Uterus (tissue), 4 donors: ENCODE data around the gene DMC1. TPM values are rescaled to one million over a fixed set of nuclear protein-coding genes. Genes with fewer than 3 reads are reported as not detected.
A peak's percentile ranks its signal among the peaks of the same experiment; 100 is the strongest.
"Not testable (repeated sequence)": the region's sequence is repeated elsewhere in the genome, so short reads cannot be mapped to it uniquely, and the experiment has no call there.

Source experiments
- DNase-seq, 2 donors: peaks; one replicate each; pipeline ENCODE4 v3.0.0-alpha.2; 2019 to 2020
- H3K27ac ChIP-seq, 2 donors: fragments of 200-600 bp; sonication (generic); 1 replicate in 1 of 2; 2 replicates in 1 of 2; pipeline ENCODE4 v1.5.1; 2016 to 2018
- H3K27me3 ChIP-seq, 2 donors: fragments of 200-600 bp; sonication (generic); one replicate each; pipeline ENCODE4 v1.5.1; 2018 to 2019; ENCODE audit warnings: control low read depth in 1 of 2
- H3K36me3 ChIP-seq, 2 donors: fragments of 200-600 bp; sonication (generic); one replicate each; pipeline ENCODE4 v1.5.1; 2019; ENCODE audit warnings: control low read depth in 1 of 2
- H3K4me1 ChIP-seq, 2 donors: fragments of 200-600 bp; sonication (generic); one replicate each; pipeline ENCODE4 v1.5.1; 2018 to 2019; ENCODE audit warnings: control low read depth in 1 of 2
- H3K4me3 ChIP-seq, 2 donors: fragments of 200-600 bp; sonication (generic); 1 replicate in 1 of 2; 2 replicates in 1 of 2; pipeline ENCODE4 v1.5.1; 2018 to 2019; ENCODE audit warnings: mild to moderate bottlenecking in 1 of 2
- H3K9me3 ChIP-seq, 2 donors: fragments of 200-600 bp; sonication (generic); one replicate each; pipeline ENCODE4 v1.5.1; 2019; ENCODE audit warnings: control low read depth in 1 of 2
- CTCF ChIP-seq, 4 experiments: fragments of 200-600 bp in 2 of 4; fragments of 450-650 bp in 2 of 4; sonication (generic) in 2 of 4; IDR thresholded peaks; one replicate each; pipeline ENCODE4 v1.5.1; 2016 to 2019; ENCODE audit warnings: antibody characterized with exemption in 4 of 4, mild to moderate bottlenecking in 2 of 4, moderate library complexity in 1 of 4
- POLR2A ChIP-seq, 2 donors: fragments of 450-650 bp; IDR thresholded peaks; one replicate each; pipeline ENCODE4 v1.6.1; 2016; ENCODE audit warnings: antibody characterized with exemption in 2 of 2, mild to moderate bottlenecking in 1 of 2, moderate library complexity in 1 of 2
- intact Hi-C: fragments of 100-400 bp; cut with DNase I; formaldehyde crosslinking; loops from one replicate; pipeline ENCODE4 v1.15.1; 2023; ENCODE audit warnings: low total_unique reads
- total RNA-seq, 4 donors: library from RNA; depleted of rRNA in 3 of 4; stranded (reverse); fragments of >200 nt in 3 of 4; gene quantifications; one replicate each; pipeline versions ENCODE4 v1.1.0 to v1.2.4, GENCODE V29; 2014 to 2023
- donor health status: DM: yes; HTN: yes; CAD: no.

DMC1 gene
- 1 to 10 TPM in 2 of 4 donors, under 1 TPM in 1, not detected in 1; 0.26 to 8.4 (median 5.2) TPM for total RNA-seq

DNA sequence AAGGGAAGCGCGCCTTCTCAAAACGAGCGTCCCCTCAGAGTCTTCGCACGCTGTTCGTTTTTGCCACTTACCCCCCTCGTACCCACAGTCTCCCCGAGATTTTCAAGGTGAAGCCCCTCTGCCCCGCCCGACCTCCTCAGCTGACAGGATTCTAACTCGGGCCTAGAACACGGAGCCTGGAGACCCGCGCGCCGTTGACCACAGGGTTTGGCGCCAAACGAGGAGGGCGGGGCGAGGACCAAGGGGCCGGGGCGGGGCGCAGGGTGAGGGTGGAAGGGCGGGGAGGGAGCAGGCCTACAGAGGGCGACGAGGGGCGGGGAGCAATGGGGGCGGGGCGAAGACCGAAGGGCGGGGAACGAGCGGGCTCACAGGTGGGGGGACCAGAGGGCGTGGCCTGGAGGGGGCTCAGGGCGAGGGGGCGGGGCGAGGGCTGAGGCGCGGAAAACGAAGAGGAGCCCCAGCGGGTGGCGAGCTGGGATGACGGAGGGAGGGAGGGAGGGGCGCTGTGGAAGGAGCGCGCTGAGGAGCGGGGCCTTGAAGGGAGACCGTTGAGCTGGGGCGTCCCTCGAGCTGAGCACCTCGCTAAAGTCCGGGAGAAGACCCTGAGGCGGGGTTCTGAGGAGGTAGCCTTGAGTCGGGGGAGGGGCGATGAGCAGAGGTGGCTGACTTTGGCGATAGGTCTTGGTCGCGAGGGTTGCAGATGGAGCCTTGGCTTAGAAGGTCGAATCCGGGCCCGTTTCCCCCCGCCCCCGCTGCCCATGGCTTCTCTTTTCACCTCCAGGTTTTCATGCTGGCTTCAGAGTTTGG is at the start of gene DMC1:
DMC1 (minus strand) TSS at position 212 of the 807 bp plus-strand sequence. CDS start 1,927 bp downstream, outside the sequence.
- H3K4me3 ChIP-seq, result peak within 1 kb of the TSS; percentile 55 to 68
- peak; percentile 49 to 53 for TF ChIP-seq POLR2A (IDR thresholded peaks at IDR 0.05)
- TF ChIP-seq CTCF (IDR thresholded peaks at IDR 0.05), result no peak
- H3K36me3 ChIP-seq, result no peaks in the 10 kb centered on the region
- peaks cover 3 to 7% of the 10 kb centered on the region in 2 donors for H3K4me1 ChIP-seq
- DNase-seq, result peak; percentile 96 to 98
- no peaks in the 10 kb centered on the region for H3K27me3 ChIP-seq
- intact Hi-C loops, result loop anchor here (10.0 kb wide), 1 partner anchor 505 kb away; no protein-coding TSS in a partner anchor
- no peaks in the 10 kb centered on the region for H3K9me3 ChIP-seq
- peak within 1 kb of the TSS; percentile 85 to 89 for H3K27ac ChIP-seq

DNA sequence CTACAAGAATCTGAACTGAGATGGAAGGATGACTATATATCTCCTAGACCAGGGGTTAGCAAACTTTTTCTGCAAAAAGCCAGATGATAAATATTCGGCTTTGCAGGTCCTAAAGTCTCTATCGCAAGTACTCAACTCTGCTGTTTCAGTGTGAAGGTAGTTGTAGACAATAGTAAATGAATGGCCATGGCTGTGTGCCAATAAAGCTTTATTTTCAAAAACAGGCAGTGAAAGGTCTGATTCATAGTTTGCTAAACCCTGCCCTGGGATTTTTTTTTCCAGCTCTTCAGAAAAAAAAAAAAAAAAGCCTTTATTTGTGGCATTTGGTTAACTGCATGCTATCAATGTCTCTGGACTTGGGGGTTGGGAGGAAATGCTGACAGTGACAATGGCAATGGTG is 48.7 kb upstream of the DMC1 start:
- intact Hi-C loops, result no loop called here
- no peaks in the 10 kb centered on the region for H3K36me3 ChIP-seq
- H3K4me1 ChIP-seq, result no peaks in the 10 kb centered on the region
- no peaks in the 10 kb centered on the region for H3K27me3 ChIP-seq
- DNase-seq, result no peak
- no peak overlapping the region for H3K27ac ChIP-seq
- H3K4me3 ChIP-seq, result no peak overlapping the region
- no peak for TF ChIP-seq CTCF (IDR thresholded peaks at IDR 0.05)
- TF ChIP-seq POLR2A (IDR thresholded peaks at IDR 0.05), result no peak
- H3K9me3 ChIP-seq, result no peaks in the 10 kb centered on the region

DNA sequence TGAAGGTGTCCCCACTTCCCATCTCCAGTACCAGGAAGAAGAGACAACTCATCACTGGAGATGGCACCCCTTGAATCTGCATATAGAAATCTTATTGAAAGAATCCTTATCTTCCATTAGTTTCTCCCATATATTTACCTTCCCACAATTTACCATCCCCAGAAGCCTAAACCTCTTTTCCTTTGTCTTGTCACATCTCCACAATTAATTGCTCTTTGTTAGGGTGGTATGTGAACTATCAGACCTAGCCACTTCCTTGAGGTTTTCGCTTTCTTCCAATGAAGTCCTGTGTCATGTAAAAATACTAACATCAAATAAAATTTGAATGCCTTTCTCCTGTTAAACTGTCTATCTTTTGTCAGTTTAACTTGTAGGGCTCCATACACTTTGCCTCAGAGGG is 48.3 kb upstream of the DMC1 start:
- Histone ChIP-seq H3K9me3 (no peaks in the 10 kb centered on the region), H3K4me3 (no peak overlapping the region), H3K27ac (no peak overlapping the region), H3K4me1 (no peaks in the 10 kb centered on the region), H3K36me3 (no peaks in the 10 kb centered on the region), H3K27me3 (no peaks in the 10 kb centered on the region)
- DNase-seq, result no peak
- intact Hi-C loops, result no loop called here
- TF ChIP-seq POLR2A (IDR thresholded peaks at IDR 0.05), result no peak
- TF ChIP-seq CTCF (IDR thresholded peaks at IDR 0.05), result no peak

DNA sequence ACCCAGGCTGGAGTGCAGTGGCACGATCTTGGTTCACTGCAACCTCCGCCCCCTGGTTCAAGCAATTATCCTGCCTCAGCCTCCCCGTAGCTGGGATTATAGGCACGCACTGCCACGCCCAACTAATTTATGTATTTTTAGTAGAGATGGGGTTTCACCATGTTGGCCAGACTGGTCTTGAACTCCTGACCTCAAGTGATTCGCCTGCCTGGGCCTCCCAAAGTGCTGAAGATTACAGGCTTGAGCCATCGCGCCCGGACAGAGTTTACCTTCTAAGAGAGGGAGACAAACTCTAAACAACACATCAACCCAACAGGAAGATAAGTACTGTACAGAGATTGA is 45.1 kb upstream of the DMC1 start:
- H3K27me3 ChIP-seq, H3K36me3 ChIP-seq, DNase-seq, H3K9me3 ChIP-seq, H3K4me1 ChIP-seq, intact Hi-C loops, H3K27ac ChIP-seq, H3K4me3 ChIP-seq: not testable (repeated sequence)

DNA sequence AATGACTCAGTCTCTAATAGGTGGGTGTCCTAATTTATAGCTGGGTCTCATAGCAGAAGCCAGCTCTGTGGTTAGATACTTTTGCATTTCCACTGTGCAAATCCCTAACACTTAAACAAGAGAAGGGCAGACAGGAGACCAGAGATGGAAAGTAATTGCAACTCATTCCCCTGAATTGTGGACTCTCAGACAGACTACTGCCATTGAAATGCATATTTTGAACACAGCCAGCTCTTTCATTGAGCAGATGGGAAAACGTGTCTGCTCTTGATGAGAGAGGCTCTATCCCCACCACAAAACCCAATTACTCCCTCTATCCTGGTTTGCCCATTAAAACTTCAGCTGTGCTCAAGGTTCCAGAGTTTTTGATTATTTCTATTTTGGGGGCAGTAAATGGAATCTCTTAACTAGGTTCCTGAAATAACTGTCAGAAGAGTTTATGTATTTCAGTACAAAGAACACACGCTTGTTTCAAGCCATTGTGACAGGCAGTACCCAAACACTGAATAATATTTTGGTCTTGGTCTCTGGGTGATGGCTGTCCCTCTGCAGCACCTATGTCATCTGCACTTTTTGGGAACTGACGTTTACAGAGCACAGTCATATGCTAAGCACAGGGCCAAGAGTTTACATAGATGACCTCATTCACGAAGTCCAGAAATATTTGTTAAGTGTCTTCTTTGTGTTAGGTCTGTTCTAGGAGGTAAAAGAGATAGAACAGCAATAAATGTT is 44.5 kb upstream of the DMC1 start:
- intact Hi-C loops, result no loop called here
- DNase-seq, result no peak
- TF ChIP-seq POLR2A (IDR thresholded peaks at IDR 0.05) (no peak), CTCF (IDR thresholded peaks at IDR 0.05) (no peak)
- H3K4me1 ChIP-seq, result no peaks in the 10 kb centered on the region
- no peaks in the 10 kb centered on the region for H3K9me3 ChIP-seq
- no peaks in the 10 kb centered on the region for H3K36me3 ChIP-seq
- H3K27ac ChIP-seq, result no peak overlapping the region
- no peaks in the 10 kb centered on the region for H3K27me3 ChIP-seq
- H3K4me3 ChIP-seq, result no peak overlapping the region
